ENCODE measurements around the gene VIM. TPM values are rescaled to one million over a fixed set of nuclear protein-coding genes. Genes with fewer than 3 reads are reported as not detected.
A peak's percentile ranks its signal among the peaks of the same experiment; 100 is the strongest.

The VIM gene
- total and polyA plus RNA-seq, 2 of the 4 experiments (the other 2 are of a cell fraction) = 4,502 to 6,735 TPM

GRCh38 chr10:17229967-17230682, 2.1 kb downstream of the VIM start:
- H3K56ac ChIP-seq (ENCODE audit: extremely low read depth, insufficient read depth, low read length) = peak overlapping the region; percentile 95
- peak overlapping the region; percentile 82 for H4K91ac ChIP-seq (ENCODE audit: insufficient read depth, low read depth, low read length)
- H2BK120ac ChIP-seq (ENCODE audit: low read depth, low read length) = peak overlapping the region; percentile 35
- H2BK5ac ChIP-seq (ENCODE audit: low read depth, low read length, poor library complexity, severe bottlenecking) = peak overlapping the region; percentile 89
- H3K14ac ChIP-seq (replicated peaks; ENCODE audit: low read depth, low read length) = peak overlapping the region; percentile 97
- peaks cover 11% of the 10 kb centered on the region for H3K9me1 ChIP-seq (ENCODE audit: insufficient read depth, low read length)
- H3K79me1 ChIP-seq (ENCODE audit: low read depth in 1 of 2, low read length in 2 of 2) = peaks cover 29 to 51% of the 10 kb centered on the region in 2 experiments
- H2AK5ac ChIP-seq (ENCODE audit: low read depth, low read length) = peak overlapping the region; percentile 85
- ChIA-PET CTCF (interaction anchor here (1.3 to 1.4 kb wide), 2 partner anchors 18 to 24 kb away, joined by 4 to 8 read pairs; no protein-coding TSS in a partner anchor), POLR2A (ENCODE audit: unreplicated experiment) (interaction anchor here (0.5 to 3.5 kb wide), 19 partner anchors 8 to 1996 kb away, joined by 3 to 25 read pairs (median 4); no protein-coding TSS in a partner anchor)
- H4K8ac ChIP-seq (ENCODE audit: low read depth in 2 of 2, low read length in 2 of 2) = peak overlapping the region; percentile 55 to 81; a peak in 3 of 4 replicates
- peaks cover 47% of the 10 kb centered on the region for H3K36me3 ChIP-seq (ENCODE audit: control insufficient read depth, insufficient read depth, low read length)
- H3K9me3 ChIP-seq (ENCODE audit: control insufficient read depth, insufficient read depth, low read length) = no peaks in the 10 kb centered on the region
- H3K23ac ChIP-seq (ENCODE audit: low read depth, low read length) = peak overlapping the region; percentile 87
- peak; percentile 17 for ATAC-seq (ENCODE audit: low read depth)
- peak overlapping the region; percentile 97 for H3K9ac ChIP-seq (ENCODE audit: low read depth, low read length)
- TF ChIP-seq CHD1 (IDR thresholded peaks at IDR 0.05; ENCODE audit: low read depth, low read length) = peak; percentile 96
- TF ChIP-seq POLR2A (IDR thresholded peaks at IDR 0.05; ENCODE audit: low read depth, low read length) = peak; percentile 43
- TF ChIP-seq RAD21 (IDR thresholded peaks at IDR 0.05; ENCODE audit: low read length) = peak; percentile 1; the same call in 1 of the 2 replicates
- no peak for TF ChIP-seq ELK1 (IDR thresholded peaks at IDR 0.05; ENCODE audit: borderline replicate concordance, low read depth, low read length)
- TF ChIP-seq, protein P1, sequence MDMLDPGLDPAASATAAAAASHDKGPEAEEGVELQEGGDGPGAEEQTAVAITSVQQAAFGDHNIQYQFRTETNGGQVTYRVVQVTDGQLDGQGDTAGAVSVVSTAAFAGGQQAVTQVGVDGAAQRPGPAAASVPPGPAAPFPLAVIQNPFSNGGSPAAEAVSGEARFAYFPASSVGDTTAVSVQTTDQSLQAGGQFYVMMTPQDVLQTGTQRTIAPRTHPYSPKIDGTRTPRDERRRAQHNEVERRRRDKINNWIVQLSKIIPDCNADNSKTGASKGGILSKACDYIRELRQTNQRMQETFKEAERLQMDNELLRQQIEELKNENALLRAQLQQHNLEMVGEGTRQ (IDR thresholded peaks at IDR 0.05; ENCODE audit: low read depth, low read length) = 0 out of 2 replicates have a peak, but pooled peaks have one; percentile 2
- TF ChIP-seq RCOR1 (IDR thresholded peaks at IDR 0.05; ENCODE audit: insufficient replicate concordance, low read length) = no peak
- in situ Hi-C loops (cut with MboI; ENCODE audit: low sequenced_read_pairs) (loop anchor here (5.0 kb wide), 1 partner anchor 203 kb away; no protein-coding TSS in a partner anchor), intact Hi-C loops (cut with micrococcal nuclease) (loop anchor here (1.0 to 5.0 kb wide), 7 partner anchors 15 to 387 kb away; partner anchors contain the start of gene TRDMT1), dilution Hi-C loops (cut with HindIII; ENCODE audit: low sequenced_read_pairs, unreplicated experiment) (no loop called here)
- H2AFZ ChIP-seq (replicated peaks; ENCODE audit: low read length, poor library complexity) = peak overlapping the region; percentile 60
- peak overlapping the region; percentile 9; the same call in 1 of the 2 replicates for H4K5ac ChIP-seq (ENCODE audit: low read depth, low read length)
- peaks cover 60% of the 10 kb centered on the region for H4K20me1 ChIP-seq (ENCODE audit: insufficient read depth, low read length)
- peak overlapping the region; percentile 91 for H3K27ac ChIP-seq (ENCODE audit: insufficient read depth, low read length)
- H3K4ac ChIP-seq (ENCODE audit: low read depth, low read length) = peak overlapping the region; percentile 95
- no peak overlapping the region for H2BK15ac ChIP-seq (ENCODE audit: low read depth, low read length)
- H2AK9ac ChIP-seq (replicated peaks; ENCODE audit: low read depth, low read length, poor library complexity) = peak overlapping the region; percentile 96
- BruUV-seq (replicated peaks) = no TSS peak
- peak overlapping the region; percentile 87 for H3K4me3 ChIP-seq (ENCODE audit: insufficient read depth, low read depth, low read length)
- H3K18ac ChIP-seq (ENCODE audit: low read depth, low read length) = peak overlapping the region; percentile 43
- DNase-seq = peak; percentile 55
- no peaks in the 10 kb centered on the region for H3K27me3 ChIP-seq (ENCODE audit: control insufficient read depth, insufficient read depth, low read length)
- no peak overlapping the region for H2BK20ac ChIP-seq (ENCODE audit: low read depth, low read length)
- peaks cover 18% of the 10 kb centered on the region for H3K4me1 ChIP-seq (ENCODE audit: control insufficient read depth, insufficient read depth, low read length)
- no CpG with 5 or more reads among the region's 43 CpGs for WGBS, 2 experiments (ENCODE audit: extremely low coverage in 2 of 2, insufficient read length in 1 of 2)
- H3K4me2 ChIP-seq (ENCODE audit: low read depth, low read length) = peak overlapping the region; percentile 38; the same call in 1 of the 2 replicates

Measured in IMR-90 (cell line).